Stomach (tissue), 9 donors: ENCODE measurements around the gene APOO. TPM values are rescaled to one million over a fixed set of nuclear protein-coding genes. Genes with fewer than 3 reads are reported as not detected.

ENCODE experiments used
- DNase-seq, 2 donors: peaks; one replicate each; pipeline versions ENCODE4 v3.0.0 to v3.0.0-alpha.2; 2013 to 2019
- H3K27ac ChIP-seq, 5 donors: fragments of 200-600 bp in 4 of 5; sonication (generic) in 4 of 5; one replicate each; pipeline ENCODE4 v1.5.1; 2013 to 2019; ENCODE audit warnings: mild to moderate bottlenecking in 1 of 5, moderate library complexity in 1 of 5
- H3K27me3 ChIP-seq, 3 donors: fragments of 200-600 bp; sonication (generic); one replicate each; pipeline ENCODE4 v1.5.1; 2017 to 2019; ENCODE audit warnings: mixed run types in 1 of 3
- H3K36me3 ChIP-seq, 4 donors: fragments of 200-600 bp; sonication (generic); 1 replicate in 3 of 4; 2 replicates in 1 of 4; pipeline ENCODE4 v1.5.1; 2016 to 2019
- H3K4me1 ChIP-seq, 4 donors: fragments of 200-600 bp; sonication (generic); one replicate each; pipeline ENCODE4 v1.5.1; 2016 to 2019
- H3K4me3 ChIP-seq, 4 donors: fragments of 200-600 bp; sonication (generic) in 3 of 4; one replicate each; pipeline ENCODE4 v1.5.1; 2016 to 2019; ENCODE audit warnings: mild to moderate bottlenecking in 1 of 4
- H3K9me3 ChIP-seq, 4 donors: fragments of 200-600 bp; sonication (generic); one replicate each; pipeline ENCODE4 v1.5.1; 2016 to 2019
- EP300 ChIP-seq: sonication (generic); formaldehyde crosslinking; IDR thresholded peaks from one replicate; pipeline ENCODE4 v1.6.1; 2017; ENCODE audit warnings: antibody characterized with exemption
- POLR2A ChIP-seq, 4 donors: fragments of 450-650 bp; IDR thresholded peaks; one replicate each; pipeline ENCODE4 v1.6.1; 2016; ENCODE audit warnings: antibody characterized with exemption in 4 of 4, control low read depth in 2 of 4, mild to moderate bottlenecking in 1 of 4, moderate library complexity in 1 of 4
- POLR2AphosphoS5 ChIP-seq, 3 donors: sonication (generic); formaldehyde crosslinking; IDR thresholded peaks; one replicate each; pipeline ENCODE4 v1.6.1; 2016; ENCODE audit warnings: antibody characterized with exemption in 3 of 3
- WGBS, 5 donors: extraction: QIAGEN DNeasy Blood & Tissue Kit in 3 of 5; methylation state at CpG; one replicate each; pipeline versions ENCODE4 v1.1.5 to v1.1.7; 2013 to 2018; 5-methylcytosine and 5-hydroxymethylcytosine counted together
- intact Hi-C: fragments of 100-400 bp; cut with DNase I; formaldehyde crosslinking; loops from one replicate; pipeline ENCODE4 v1.15.1; 2023; ENCODE audit warnings: low total_unique reads
- polyA plus RNA-seq, 3 donors: library from polyadenylated mRNA; stranded (reverse); fragments of 200-250 nt; gene quantifications; one replicate each; pipeline ENCODE4 v1.2.3, GENCODE V29; 2013
- total RNA-seq, 5 donors: library from RNA; depleted of rRNA; stranded (reverse); fragments of >200 nt; gene quantifications; one replicate each; pipeline versions ENCODE4 v1.1.0 to v1.2.3, GENCODE V29; 2014 to 2016
- TF ChIP-seq, protein P1 (sequence below), 7 experiments: fragments of 450-650 bp in 4 of 7; fragments of 200-600 bp in 3 of 7; sonication (generic) in 3 of 7; IDR thresholded peaks; one replicate each; pipeline ENCODE4 v1.5.1; 2016 to 2019; ENCODE audit warnings: antibody characterized with exemption in 7 of 7, control low read depth in 2 of 7, mild to moderate bottlenecking in 1 of 7
- donor health status: healthy with polysubstance abuse.
- donor health status: Bipolar disorder and iron deficiency.
- donor health status: healthy.

The APOO gene
- total and polyA plus RNA-seq, 8 donors: 2.0 to 29.4 (median 15.7) TPM

- Histone ChIP-seq H3K9me3 (no peaks in the 10 kb centered on the region), H3K27ac (peak overlapping the region in 3 of 5 donors; percentile 29 to 70 (median 61)), H3K27me3 (peaks cover 0 to 4% (median 0%) of the 10 kb centered on the region in 3 donors), H3K4me3 (no peak overlapping the region), H3K4me1 (no peaks in the 10 kb centered on the region), H3K36me3 (no peaks in the 10 kb centered on the region)
- TF ChIP-seq POLR2A (IDR thresholded peaks at IDR 0.05): no peak
- no peak for TF ChIP-seq EP300
- TF ChIP-seq POLR2AphosphoS5 (IDR thresholded peaks at IDR 0.05): no peak
- TF ChIP-seq, protein P1, sequence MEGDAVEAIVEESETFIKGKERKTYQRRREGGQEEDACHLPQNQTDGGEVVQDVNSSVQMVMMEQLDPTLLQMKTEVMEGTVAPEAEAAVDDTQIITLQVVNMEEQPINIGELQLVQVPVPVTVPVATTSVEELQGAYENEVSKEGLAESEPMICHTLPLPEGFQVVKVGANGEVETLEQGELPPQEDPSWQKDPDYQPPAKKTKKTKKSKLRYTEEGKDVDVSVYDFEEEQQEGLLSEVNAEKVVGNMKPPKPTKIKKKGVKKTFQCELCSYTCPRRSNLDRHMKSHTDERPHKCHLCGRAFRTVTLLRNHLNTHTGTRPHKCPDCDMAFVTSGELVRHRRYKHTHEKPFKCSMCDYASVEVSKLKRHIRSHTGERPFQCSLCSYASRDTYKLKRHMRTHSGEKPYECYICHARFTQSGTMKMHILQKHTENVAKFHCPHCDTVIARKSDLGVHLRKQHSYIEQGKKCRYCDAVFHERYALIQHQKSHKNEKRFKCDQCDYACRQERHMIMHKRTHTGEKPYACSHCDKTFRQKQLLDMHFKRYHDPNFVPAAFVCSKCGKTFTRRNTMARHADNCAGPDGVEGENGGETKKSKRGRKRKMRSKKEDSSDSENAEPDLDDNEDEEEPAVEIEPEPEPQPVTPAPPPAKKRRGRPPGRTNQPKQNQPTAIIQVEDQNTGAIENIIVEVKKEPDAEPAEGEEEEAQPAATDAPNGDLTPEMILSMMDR (IDR thresholded peaks at IDR 0.05): no peak
- intact Hi-C loops: no loop called here
- peak in 1 of 2 donors; percentile 26 for DNase-seq
- 35 to 50% (median 46%) methylated on average over 8 to 9 of the region's 9 CpGs for WGBS, 5 donors
Observed at GRCh38 chrX:23952984-23953907, 45.5 kb upstream of the APOO start.

- 61 to 76% (median 64%) methylated on average over 3 of the region's 3 CpGs for WGBS, 5 donors
- Histone ChIP-seq H3K4me1 (no peaks in the 10 kb centered on the region), H3K27ac (peak overlapping the region in 2 of 5 donors; percentile 61 to 70), H3K36me3 (no peaks in the 10 kb centered on the region), H3K27me3 (peaks cover 0 to 4% (median 0%) of the 10 kb centered on the region in 3 donors), H3K9me3 (no peaks in the 10 kb centered on the region), H3K4me3 (no peak overlapping the region)
- intact Hi-C loops: no loop called here
- DNase-seq: no peak
- TF ChIP-seq EP300 (no peak), POLR2AphosphoS5 (IDR thresholded peaks at IDR 0.05) (no peak), POLR2A (IDR thresholded peaks at IDR 0.05) (no peak)
- TF ChIP-seq, protein P1 (IDR thresholded peaks at IDR 0.05): no peak
Observed at GRCh38 chrX:23952391-23952790, 44.7 kb upstream of the APOO start.

DNA sequence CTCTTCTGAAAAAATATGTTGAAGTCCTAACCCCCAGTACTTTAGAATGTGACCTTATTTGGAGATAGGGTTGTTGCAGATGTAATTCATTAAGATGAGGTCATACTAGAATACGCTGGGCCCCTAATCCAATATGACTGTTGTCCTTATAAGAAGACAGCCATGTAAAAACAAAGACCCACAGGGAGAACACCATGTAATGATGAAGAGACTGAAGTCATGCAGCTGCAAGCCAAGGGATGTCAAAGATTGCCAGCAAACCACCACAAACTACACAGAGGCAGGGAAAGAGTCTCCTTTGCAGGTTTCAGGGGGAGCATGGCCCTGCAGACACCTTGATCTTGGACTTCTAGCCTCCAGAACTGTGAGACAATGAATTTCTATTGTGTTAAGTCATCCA, 37.5 kb upstream of the APOO start:
- Histone ChIP-seq H3K27ac (peak overlapping the region in 1 of 5 donors; percentile 21), H3K36me3 (no peaks in the 10 kb centered on the region), H3K27me3 (peaks cover 0 to 28% (median 0%) of the 10 kb centered on the region in 3 donors), H3K9me3 (no peaks in the 10 kb centered on the region), H3K4me3 (no peak overlapping the region), H3K4me1 (no peaks in the 10 kb centered on the region)
- intact Hi-C loops: no loop called here
- 57 to 88% (median 81%) methylated on average over 1 of the region's 1 CpG for WGBS, 5 donors
- TF ChIP-seq EP300 (no peak), POLR2AphosphoS5 (IDR thresholded peaks at IDR 0.05) (no peak)
- TF ChIP-seq, protein P1 (IDR thresholded peaks at IDR 0.05): no peak
- no peak for DNase-seq

DNA sequence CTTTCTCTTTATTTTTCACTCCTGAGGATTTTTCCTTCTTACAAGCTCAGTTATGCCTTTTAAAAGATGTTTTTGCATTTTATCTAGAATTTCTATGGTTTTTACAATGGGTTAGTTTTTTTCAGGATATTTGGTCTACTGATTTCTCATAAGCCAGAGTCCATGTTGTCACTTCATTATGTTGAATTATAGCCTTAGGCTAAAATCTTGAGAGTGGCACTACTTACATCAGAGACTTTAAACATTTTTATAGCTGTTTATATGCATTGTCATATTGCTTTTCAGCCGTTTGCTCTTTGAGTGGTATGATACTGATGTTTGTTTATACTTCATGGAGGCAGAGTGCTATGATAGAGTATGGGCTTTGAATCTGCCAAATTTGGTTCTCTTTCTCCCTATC, 36.5 kb upstream of the APOO start:
- no peaks in the 10 kb centered on the region for H3K36me3 ChIP-seq
- no peaks in the 10 kb centered on the region for H3K4me1 ChIP-seq
- no peak overlapping the region for H3K4me3 ChIP-seq
- intact Hi-C loops: no loop called here
- H3K9me3 ChIP-seq: no peaks in the 10 kb centered on the region
- TF ChIP-seq EP300 (no peak), POLR2AphosphoS5 (IDR thresholded peaks at IDR 0.05) (no peak), POLR2A (IDR thresholded peaks at IDR 0.05) (no peak)
- TF ChIP-seq, protein P1 (IDR thresholded peaks at IDR 0.05): no peak
- peaks cover 0 to 24% (median 0%) of the 10 kb centered on the region in 3 donors for H3K27me3 ChIP-seq
- no peak overlapping the region for H3K27ac ChIP-seq
- no peak for DNase-seq
- 5 to 60% (median 21%) methylated on average over 1 of the region's 1 CpG for WGBS, 5 donors
